HG03558 (cell line): ENCODE measurements around the gene LRP5.

Experiments used
- ATAC-seq: cut with Tn5 transposase; IDR thresholded peaks from one replicate; pipeline ENCODE4 v1.9.1; 2021; ENCODE audit warnings: moderate number of reproducible peaks; ENCODE audit not compliant: unreplicated experiment; ENCODE audit errors: extremely low read depth

Gene LRP5

GRCh38 chr11:68303982-68304780 is 8.2 kb upstream of the LRP5 start:
- ATAC-seq: no peak

GRCh38 chr11:68306636-68307035 is 5.8 kb upstream of the LRP5 start:
- no peak for ATAC-seq

- no peak for ATAC-seq
These were observed 4.3 kb upstream of the LRP5 start for GRCh38 chr11:68308068-68308467.

- ATAC-seq: no peak
These were observed 2.7 kb upstream of the LRP5 start for GRCh38 chr11:68309621-68310185.

- no peak for ATAC-seq
These were observed 953 bp upstream of the LRP5 start for GRCh38 chr11:68311160-68312116.

- ATAC-seq: no peak
These were observed 586 bp downstream of the LRP5 start for GRCh38 chr11:68312780-68313573.

- no peak for ATAC-seq
These were observed 1.3 kb downstream of the LRP5 start for GRCh38 chr11:68313574-68314202.

- no peak for ATAC-seq
These were observed 2.1 kb downstream of the LRP5 start for GRCh38 chr11:68314203-68315170.

GRCh38 chr11:68315171-68315920 is 3.0 kb downstream of the LRP5 start:
- no peak for ATAC-seq

- ATAC-seq: no peak
These were observed 4.9 kb downstream of the LRP5 start for GRCh38 chr11:68317147-68317785.

- ATAC-seq: no peak
These were observed 9.1 kb downstream of the LRP5 start for GRCh38 chr11:68321293-68322051.

GRCh38 chr11:68322052-68322430 is 9.7 kb downstream of the LRP5 start:
- no peak for ATAC-seq

GRCh38 chr11:68324241-68324640 is 11.8 kb downstream of the LRP5 start:
- no peak for ATAC-seq

- no peak for ATAC-seq
These were observed 12.3 kb downstream of the LRP5 start for GRCh38 chr11:68324695-68325094.

GRCh38 chr11:68325183-68325906 is 13.0 kb downstream of the LRP5 start:
- ATAC-seq: no peak

- ATAC-seq: no peak
These were observed 13.5 kb downstream of the LRP5 start for GRCh38 chr11:68325907-68326220.
